GM12801 (cell line): ENCODE measurements around the gene TIGIT.

ENCODE experiments used
- TF ChIP-seq, protein P1 (sequence below): IDR thresholded peaks from one replicate; pipeline ENCODE4 v1.5.1; 2011; ENCODE audit warnings: control low read depth; ENCODE audit not compliant: insufficient read length; ENCODE audit errors: extremely low read depth

Gene TIGIT

GRCh38 chr3:114336122-114336697 is 42.4 kb downstream of the TIGIT start:
- TF ChIP-seq, protein P1, sequence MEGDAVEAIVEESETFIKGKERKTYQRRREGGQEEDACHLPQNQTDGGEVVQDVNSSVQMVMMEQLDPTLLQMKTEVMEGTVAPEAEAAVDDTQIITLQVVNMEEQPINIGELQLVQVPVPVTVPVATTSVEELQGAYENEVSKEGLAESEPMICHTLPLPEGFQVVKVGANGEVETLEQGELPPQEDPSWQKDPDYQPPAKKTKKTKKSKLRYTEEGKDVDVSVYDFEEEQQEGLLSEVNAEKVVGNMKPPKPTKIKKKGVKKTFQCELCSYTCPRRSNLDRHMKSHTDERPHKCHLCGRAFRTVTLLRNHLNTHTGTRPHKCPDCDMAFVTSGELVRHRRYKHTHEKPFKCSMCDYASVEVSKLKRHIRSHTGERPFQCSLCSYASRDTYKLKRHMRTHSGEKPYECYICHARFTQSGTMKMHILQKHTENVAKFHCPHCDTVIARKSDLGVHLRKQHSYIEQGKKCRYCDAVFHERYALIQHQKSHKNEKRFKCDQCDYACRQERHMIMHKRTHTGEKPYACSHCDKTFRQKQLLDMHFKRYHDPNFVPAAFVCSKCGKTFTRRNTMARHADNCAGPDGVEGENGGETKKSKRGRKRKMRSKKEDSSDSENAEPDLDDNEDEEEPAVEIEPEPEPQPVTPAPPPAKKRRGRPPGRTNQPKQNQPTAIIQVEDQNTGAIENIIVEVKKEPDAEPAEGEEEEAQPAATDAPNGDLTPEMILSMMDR: no peak

DNA sequence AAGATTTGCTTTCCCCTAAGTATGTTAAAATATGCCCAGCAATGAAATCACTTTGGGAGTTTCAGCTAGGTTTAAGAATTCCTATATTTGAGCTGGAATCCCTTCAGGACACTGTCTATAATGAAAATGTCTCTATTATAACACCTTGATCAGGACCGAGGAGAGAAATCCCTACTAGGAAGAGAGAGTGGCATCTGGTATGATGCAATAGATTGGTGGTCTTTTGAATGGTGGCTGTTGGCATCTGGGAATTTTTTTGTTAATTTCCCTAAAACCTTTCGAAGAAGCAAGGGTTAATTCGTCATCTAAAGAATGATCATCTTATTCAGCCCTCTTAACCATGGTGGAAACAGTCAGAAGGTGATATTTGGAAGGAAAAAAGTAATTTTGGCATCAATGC is 43.0 kb downstream of the TIGIT start:
- TF ChIP-seq, protein P1: no peak

DNA sequence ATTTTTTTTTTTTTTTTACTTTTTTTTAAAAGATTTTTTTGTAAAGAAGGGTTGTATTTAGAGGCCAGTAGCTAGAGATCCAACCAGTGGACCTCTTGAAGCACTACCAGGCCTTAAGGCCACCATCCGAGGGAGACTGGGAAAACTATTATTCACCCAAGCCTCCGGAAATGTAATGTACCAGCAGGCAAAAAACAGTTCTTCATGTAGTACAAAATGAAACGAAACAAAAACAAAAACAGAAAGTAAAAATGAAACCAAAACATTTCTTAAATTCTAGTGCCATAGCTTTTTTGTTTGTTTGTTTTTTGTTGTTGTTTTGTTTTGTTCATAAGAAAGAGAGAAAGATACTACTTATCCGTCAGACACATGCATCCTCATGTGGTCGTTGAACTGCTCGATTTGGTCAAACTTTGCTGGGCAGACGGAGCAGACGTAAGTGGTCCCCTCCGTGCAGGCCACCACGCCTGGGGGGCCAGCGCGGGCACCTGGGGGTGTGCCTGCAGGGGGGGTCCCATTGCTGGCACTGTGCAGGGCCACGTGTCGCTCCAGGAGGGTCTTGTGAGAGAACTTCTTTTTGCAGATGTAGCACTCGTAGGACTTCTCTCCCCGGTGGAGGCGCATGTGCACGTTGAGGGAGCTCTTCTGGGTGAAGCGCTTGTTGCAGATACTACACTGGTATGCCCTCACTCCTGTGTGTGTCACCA is 45.0 kb downstream of the TIGIT start:
- TF ChIP-seq, protein P1: no peak

DNA sequence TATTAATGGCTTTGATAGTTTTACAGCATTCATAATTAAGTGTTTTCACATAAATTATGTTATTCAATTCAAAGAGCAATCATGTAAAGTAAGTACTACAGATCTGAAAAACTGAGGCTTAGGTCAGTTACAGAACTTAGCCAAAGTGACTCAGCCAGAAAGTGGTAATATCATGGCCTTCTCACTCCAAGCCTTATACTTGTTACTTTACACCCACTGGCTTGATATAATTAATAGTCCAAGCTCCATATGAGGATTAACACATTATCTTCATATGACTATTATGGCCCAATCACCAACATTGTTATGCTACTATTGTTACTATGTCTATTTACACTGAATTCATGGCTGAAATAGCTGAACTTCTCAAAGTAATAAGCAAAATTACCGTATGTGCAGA is 50.7 kb downstream of the TIGIT start:
- TF ChIP-seq, protein P1: no peak

DNA sequence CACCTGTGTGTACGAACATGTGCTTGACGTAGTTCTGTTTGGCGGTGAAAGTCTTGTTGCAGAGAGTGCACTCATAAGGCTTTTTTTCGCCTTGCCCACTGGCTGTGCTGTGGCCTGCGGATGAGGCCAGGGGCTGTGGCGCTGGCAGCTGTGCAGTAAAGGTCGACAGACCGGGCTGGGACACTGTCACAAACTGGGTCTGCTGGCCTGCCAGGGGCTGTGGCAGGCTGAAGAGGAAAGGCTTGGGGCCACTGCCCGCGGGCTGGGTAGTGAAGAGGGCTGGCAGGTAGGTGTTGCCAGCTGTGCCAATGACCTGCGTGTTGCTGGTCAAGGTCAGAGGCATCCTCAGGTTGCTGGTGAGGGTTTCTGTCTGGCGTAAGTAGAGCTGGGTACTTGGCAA is 56.4 kb downstream of the TIGIT start:
- TF ChIP-seq, protein P1: no peak

- TF ChIP-seq, protein P1: no peak
Measured at GRCh38 chr3:114350690-114351089, 56.9 kb downstream of the TIGIT start.

GRCh38 chr3:114351123-114351821 is 57.4 kb downstream of the TIGIT start:
- TF ChIP-seq, protein P1: no peak
